ENCODE results near the gene CACNA1G.

CACNA1G gene

DNA sequence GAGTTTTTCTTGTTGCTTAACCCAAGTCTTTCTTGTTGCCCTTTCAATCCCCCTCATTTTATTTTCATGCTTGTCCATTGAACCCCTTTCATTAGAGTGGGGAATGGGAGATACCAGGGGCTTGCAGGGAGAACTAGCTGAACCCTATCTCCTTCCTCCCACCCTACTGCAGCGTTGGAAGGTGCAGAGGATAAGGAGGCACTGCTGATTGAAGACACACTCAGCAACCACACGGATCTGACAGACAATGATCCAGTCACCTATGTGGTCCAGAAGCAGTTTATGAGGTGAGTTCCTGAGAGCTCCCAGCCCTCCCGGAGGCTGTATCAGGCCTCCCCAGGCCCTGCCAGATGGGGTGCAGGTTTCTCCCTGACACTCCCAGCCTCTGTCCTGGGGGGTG, 114.7 kb downstream of the CACNA1G start:
- DNase-seq (ENCODE audit: low spot score): no peak

DNA sequence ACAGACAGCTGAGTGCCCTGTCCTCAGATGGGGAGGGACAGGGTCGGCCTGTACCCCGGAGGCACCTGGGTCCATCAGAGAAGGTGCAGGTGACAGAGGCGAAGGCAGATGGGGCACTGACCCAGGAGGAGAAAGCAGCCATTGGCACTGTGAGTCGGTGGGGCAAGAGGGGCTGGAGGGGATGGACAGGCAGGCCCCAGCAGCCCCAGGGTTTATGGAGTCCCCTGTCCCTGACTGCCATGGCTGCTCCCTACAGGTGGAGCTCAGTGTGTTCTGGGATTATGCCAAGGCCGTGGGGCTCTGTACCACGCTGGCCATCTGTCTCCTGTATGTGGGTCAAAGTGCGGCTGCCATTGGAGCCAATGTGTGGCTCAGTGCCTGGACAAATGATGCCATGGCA, 115.1 kb downstream of the CACNA1G start:
- DNase-seq (ENCODE audit: low spot score): no peak

DNA sequence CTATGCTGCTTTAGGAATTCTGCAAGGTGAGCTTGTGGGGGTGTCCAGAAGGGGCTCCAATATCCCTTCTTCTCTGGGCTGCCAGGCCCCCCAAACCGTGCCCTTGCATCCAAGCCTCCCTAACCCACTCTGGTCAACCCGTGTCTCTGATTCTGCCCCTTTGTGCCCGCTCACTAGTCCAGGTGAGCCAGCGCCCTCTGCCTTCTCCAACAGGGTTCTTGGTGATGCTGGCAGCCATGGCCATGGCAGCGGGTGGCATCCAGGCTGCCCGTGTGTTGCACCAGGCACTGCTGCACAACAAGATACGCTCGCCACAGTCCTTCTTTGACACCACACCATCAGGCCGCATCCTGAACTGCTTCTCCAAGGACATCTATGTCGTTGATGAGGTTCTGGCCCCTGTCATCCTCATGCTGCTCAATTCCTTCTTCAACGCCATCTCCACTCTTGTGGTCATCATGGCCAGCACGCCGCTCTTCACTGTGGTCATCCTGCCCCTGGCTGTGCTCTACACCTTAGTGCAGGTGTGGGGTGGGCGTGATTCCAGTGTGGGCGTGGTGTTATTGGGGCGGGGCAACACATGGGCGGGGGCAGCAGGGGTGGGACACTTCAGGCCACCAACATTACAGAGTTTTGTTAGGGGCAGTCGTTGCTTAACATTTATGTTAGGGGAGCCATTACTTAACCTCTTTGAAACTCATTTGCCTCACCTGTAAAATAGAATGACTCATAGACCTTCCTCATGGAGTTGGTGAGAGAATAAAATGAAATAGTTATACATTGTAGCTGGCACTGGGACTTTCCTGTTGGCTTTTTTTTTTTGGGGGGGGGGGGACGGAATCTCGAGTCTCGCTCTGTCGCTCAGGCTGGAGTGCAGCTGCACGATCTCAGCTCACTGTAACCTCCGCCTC, 115.8 kb downstream of the CACNA1G start:
- DNase-seq (ENCODE audit: low spot score): no peak
